Lower leg skin (tissue), 4 donors: ENCODE results near the gene DDX5. TPM values are rescaled to one million over a fixed set of nuclear protein-coding genes. Genes with fewer than 3 reads are reported as not detected.
"Not testable (repeated sequence)": the region's sequence is repeated elsewhere in the genome, so short reads cannot be mapped to it uniquely, and the experiment has no call there.

Source experiments
- DNase-seq, 2 donors: peaks; one replicate each; pipeline ENCODE4 v3.0.0-alpha.2; 2019; ENCODE audit warnings: low spot score in 2 of 2
- H3K4me3 ChIP-seq: fragments of 200-600 bp; sonication (generic); 2 replicates; pipeline ENCODE4 v1.5.1; 2017; ENCODE audit warnings: mild to moderate bottlenecking, low read depth; ENCODE audit not compliant: poor library complexity, severe bottlenecking
- POLR2A ChIP-seq, 2 donors: fragments of 450-650 bp; IDR thresholded peaks; one replicate each; pipeline ENCODE4 v1.6.1; 2016 to 2017; ENCODE audit warnings: antibody characterized with exemption in 2 of 2, mild to moderate bottlenecking in 1 of 2, moderate library complexity in 1 of 2
- WGBS, 2 donors: methylation state at CpG; one replicate each; pipeline ENCODE4 v1.1.5; 2018; 5-methylcytosine and 5-hydroxymethylcytosine counted together
- intact Hi-C: fragments of 100-400 bp; cut with DNase I; formaldehyde crosslinking; loops from one replicate; pipeline ENCODE4 v1.15.0; 2023; ENCODE audit warnings: low total_unique reads
- total RNA-seq, 4 donors: library from RNA; depleted of rRNA; stranded (reverse); fragments of >200 nt; gene quantifications; one replicate each; pipeline ENCODE4 v1.1.0, GENCODE V29; 2016
- TF ChIP-seq, protein P1 (sequence below), 3 donors: fragments of 450-650 bp; IDR thresholded peaks; one replicate each; pipeline ENCODE4 v1.5.1; 2016; ENCODE audit warnings: antibody characterized with exemption in 3 of 3, mild to moderate bottlenecking in 3 of 3, moderate library complexity in 2 of 3

DDX5 gene
- total RNA-seq, 4 donors from 2014 or later: 497 to 985 (median 764) TPM

DNA sequence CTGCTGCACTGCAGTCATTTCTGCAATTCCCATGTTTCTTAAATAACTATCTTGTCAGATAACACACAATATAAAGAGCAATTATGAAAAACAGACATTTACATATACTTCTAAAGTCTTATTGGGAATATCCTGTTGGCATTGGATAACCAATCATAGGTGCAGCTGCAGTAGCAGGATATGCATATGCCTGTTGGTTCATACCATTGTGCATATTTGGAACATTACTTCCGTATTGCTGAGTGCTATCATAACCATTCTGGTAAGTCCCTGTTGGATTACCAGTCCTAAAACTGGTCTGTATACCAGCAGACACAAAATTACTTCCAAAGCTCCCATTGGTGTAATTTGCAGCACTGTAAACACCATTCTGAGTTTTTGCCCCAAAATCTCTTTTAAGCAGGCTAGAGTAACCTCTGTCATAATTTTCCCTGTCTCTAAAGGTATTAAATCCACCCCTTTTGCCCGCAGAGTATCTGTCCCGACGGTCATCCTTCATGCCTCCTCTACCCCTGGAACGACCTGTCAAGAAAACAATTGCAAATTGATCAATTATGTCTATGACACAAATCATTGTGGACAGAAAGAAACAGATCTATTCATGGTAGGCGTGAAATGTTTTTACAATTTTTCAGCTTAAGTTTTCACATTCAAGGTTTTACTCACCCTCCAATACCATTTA, 6.1 kb downstream of the DDX5 start:
- 80 to 84% methylated on average over 6 of the region's 6 CpGs for WGBS, 2 donors
- DNase-seq: no peak
- no peak for TF ChIP-seq POLR2A (IDR thresholded peaks at IDR 0.05)
- TF ChIP-seq, protein P1, sequence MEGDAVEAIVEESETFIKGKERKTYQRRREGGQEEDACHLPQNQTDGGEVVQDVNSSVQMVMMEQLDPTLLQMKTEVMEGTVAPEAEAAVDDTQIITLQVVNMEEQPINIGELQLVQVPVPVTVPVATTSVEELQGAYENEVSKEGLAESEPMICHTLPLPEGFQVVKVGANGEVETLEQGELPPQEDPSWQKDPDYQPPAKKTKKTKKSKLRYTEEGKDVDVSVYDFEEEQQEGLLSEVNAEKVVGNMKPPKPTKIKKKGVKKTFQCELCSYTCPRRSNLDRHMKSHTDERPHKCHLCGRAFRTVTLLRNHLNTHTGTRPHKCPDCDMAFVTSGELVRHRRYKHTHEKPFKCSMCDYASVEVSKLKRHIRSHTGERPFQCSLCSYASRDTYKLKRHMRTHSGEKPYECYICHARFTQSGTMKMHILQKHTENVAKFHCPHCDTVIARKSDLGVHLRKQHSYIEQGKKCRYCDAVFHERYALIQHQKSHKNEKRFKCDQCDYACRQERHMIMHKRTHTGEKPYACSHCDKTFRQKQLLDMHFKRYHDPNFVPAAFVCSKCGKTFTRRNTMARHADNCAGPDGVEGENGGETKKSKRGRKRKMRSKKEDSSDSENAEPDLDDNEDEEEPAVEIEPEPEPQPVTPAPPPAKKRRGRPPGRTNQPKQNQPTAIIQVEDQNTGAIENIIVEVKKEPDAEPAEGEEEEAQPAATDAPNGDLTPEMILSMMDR (IDR thresholded peaks at IDR 0.05): no peak
- intact Hi-C loops: no loop called here
- H3K4me3 ChIP-seq: no peak overlapping the region

DNA sequence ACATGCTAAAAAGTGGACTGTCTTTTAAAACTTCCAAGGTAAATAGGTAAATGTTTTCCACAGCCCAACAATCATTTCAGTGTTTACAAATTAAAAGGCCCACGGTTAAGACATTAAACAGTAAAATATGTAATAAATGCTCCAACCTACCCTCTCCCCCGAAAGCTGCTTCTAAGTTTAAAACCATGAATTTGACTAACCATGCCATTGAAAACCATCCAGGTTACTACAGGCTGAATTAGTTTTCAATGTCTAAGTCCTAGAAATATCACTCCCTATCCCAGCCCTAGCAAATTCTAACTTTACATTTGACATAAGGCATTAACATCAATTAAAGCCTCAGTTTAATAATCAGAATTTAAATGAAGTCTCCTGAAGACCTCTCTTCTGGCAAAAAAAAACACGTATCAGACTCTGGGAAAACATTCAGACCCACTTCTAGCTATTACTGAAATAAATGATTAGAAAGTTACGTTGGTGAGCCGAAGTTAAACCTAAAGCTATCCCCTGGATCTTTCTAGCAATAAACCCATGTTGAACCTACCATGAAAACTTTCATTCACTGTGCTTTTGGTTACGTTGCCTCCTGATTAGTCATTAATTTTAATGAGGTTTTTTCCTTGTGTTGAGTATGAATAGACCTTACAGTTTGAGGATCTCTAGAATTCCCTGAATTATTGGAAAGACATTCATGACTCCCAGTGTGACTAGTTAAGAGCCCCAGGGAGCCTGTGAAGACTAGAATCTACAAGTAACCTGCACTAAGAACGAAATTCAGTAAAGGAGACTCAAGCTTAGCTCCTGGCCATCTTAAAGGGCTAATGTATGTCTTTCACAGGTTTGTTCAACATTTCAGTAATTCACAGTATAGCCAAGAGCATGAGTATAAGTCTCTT, 7.5 kb downstream of the DDX5 start:
- DNase-seq: no peak
- 59 to 63% methylated on average over 7 of the region's 7 CpGs for WGBS, 2 donors
- intact Hi-C loops: no loop called here
- TF ChIP-seq, protein P1 (IDR thresholded peaks at IDR 0.05): no peak
- no peak for TF ChIP-seq POLR2A (IDR thresholded peaks at IDR 0.05)
- H3K4me3 ChIP-seq: no peak overlapping the region

DNA sequence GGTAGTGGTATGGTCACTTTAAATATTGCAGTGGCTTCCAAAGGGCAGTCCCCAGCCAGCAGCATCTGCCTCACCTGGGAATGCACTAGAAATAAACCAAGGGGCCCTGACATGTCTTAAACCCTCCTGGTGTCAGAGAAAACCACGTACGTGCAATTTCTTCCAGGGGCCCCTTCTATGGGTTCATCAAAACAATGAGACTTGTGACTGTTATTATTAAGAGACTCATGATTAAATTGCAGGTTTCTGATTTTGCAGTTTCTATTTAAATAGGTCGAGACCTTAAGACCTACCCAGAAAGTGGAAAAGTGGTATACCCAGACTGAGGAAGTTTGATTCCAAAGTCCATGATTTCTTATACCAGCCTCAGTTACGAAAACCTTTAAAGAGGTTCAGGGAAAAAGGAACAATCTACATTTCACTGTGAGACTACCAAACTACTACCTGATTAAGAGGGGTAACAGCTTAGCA, 8.5 kb downstream of the DDX5 start:
- no peak for DNase-seq
- H3K4me3 ChIP-seq: no peak overlapping the region
- intact Hi-C loops: no loop called here
- no peak for TF ChIP-seq POLR2A (IDR thresholded peaks at IDR 0.05)
- TF ChIP-seq, protein P1 (IDR thresholded peaks at IDR 0.05): no peak
- WGBS, 2 donors: 53 to 65% methylated on average over 4 of the region's 4 CpGs

DNA sequence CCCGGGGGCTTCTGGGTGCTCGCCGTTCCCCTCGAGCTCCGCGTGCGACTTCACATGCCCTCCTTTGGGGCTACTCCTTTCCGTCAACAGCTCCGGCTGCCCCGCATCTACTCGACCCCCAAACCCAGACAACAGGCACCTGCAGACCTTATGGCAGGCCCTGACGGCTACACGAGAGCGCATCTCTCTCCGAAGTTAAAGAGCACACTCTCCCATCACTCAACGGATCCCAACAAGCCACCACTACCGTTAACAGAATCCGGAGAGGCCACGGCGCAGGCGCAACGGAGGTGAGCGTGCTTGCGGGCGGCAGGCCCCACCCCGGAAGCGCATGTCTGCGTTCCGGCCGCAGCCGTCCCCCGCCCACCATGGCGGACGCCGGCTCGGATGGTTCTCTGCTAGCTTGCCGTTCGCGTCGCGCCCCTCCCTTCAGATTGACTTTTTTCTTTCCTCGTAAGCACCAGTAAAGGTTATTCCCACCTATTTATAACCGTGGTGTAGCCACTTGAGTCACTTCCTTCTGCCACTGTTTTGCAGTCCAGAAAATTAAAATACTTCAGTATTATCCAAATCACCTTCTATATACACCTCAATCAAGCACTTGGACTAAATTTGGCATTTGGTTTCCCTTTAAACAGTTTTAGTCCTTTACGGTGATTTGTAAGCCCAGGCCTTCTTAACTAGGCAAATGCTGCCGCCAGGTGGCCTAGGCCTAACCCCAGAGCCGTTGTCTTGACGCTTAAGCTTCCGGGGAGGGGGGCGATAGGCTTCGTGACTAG, 9.1 kb downstream of the DDX5 start, which contains the start of gene POLG2:
Gene POLG2 (minus strand): TSS at position 269 of the 779 bp plus-strand sequence. CDS start 86 bp downstream, at position 183.
- TF ChIP-seq, protein P1 (IDR thresholded peaks at IDR 0.05): peak in 1 of 3 donors; percentile 21
- TF ChIP-seq POLR2A (IDR thresholded peaks at IDR 0.05): no peak
- DNase-seq: peak; percentile 84 to 98
- intact Hi-C loops: no loop called here
- WGBS, 2 donors: 1 to 2% methylated on average over 50 of the region's 50 CpGs
- H3K4me3 ChIP-seq: peak within 1 kb of the TSS; percentile 62

DNA sequence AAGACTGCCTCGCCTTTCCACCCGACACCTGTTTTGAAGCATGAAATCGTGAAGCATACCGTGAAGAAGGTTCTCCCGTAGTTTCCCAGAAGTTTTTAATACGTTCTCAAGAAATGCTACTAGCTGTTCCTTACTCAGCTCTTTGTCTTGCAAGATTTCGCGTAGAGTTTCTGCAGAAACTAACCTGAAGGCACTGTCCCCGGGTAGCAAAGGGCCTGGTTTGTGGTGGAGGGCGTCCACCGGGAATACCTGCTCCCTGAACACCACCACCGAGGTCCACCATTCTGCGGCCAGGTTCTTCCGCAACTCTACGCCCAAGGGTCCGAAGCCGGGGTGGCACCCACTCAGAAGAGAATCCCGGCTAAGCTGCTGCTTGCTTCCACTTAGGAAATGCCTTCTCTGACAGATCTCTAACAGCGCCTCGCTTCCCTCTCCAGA, 9.7 kb downstream of the DDX5 start:
- no peak for TF ChIP-seq POLR2A (IDR thresholded peaks at IDR 0.05)
- TF ChIP-seq, protein P1 (IDR thresholded peaks at IDR 0.05): no peak
- WGBS, 2 donors: 1% methylated on average over 19 to 20 of the region's 20 CpGs
- DNase-seq: no peak
- peak overlapping the region; percentile 62 for H3K4me3 ChIP-seq
- intact Hi-C loops: no loop called here

DNA sequence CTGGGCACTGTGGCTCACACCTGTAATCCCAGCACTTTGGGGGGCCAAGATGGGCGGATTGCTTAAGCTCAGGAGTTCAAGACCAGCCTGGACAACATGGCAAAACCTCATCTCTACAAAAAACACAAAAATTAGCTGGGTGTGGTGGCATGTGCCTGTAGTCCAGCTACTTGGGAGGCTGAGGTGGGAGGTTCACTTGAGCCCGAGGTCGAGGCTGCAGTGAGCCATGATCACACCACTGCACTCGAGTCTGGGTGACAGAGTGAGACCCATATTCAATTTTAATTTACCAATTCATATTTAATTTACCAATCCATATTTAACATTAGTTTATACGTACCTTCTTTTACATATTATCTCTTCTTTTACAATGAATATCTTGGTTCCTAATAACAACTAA, 10.8 kb downstream of the DDX5 start:
- WGBS, 2 donors: 89 to 94% methylated on average over 5 of the region's 5 CpGs
- H3K4me3 ChIP-seq, intact Hi-C loops, DNase-seq: not testable (repeated sequence)
